HG03066 (cell line): ENCODE data around the gene SCYL2.

Experiments used
- ATAC-seq: cut with Tn5 transposase; IDR thresholded peaks from one replicate; pipeline ENCODE4 v1.9.1; 2021; ENCODE audit warnings: low read depth; ENCODE audit not compliant: unreplicated experiment

Gene SCYL2

DNA sequence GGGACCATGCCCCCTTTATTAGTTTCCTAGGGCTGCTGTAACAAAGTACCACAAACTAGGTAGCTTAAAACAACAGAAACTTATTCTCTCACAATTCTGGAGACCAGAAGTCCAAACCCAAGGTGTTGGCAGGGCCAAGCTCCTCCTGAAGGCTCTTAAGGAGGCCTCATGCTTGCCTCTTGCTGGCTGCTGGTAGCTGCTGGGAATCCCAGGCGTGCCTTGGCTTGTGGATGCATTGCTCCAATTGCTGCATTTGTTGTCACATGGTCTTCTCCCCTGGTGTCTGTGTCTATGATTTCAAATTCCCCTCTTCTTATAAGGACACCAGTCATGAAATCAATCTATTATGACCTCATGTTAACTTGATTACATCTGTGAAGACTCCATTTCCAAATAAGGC is 101.1 kb downstream of the SCYL2 start:
- no peak for ATAC-seq

DNA sequence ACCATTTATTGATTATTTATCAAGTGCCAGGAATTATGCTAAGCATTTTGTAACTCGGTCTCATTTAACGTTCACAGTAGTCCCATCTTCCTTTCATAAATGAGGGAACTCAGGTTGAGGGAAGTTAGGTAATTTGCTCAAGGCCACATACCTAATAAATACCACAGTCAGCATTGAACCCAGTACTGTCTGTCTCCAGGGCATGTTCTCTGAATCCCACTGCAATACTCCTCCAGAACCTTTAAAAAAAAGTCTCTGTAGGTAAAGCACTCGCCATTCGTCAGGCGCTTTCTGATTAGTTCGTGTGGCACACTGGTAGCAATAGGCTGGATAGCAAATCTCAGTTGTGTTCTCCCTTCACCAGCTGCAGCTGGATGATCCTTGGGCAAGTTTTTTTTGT is 104.2 kb downstream of the SCYL2 start:
- no peak for ATAC-seq

DNA sequence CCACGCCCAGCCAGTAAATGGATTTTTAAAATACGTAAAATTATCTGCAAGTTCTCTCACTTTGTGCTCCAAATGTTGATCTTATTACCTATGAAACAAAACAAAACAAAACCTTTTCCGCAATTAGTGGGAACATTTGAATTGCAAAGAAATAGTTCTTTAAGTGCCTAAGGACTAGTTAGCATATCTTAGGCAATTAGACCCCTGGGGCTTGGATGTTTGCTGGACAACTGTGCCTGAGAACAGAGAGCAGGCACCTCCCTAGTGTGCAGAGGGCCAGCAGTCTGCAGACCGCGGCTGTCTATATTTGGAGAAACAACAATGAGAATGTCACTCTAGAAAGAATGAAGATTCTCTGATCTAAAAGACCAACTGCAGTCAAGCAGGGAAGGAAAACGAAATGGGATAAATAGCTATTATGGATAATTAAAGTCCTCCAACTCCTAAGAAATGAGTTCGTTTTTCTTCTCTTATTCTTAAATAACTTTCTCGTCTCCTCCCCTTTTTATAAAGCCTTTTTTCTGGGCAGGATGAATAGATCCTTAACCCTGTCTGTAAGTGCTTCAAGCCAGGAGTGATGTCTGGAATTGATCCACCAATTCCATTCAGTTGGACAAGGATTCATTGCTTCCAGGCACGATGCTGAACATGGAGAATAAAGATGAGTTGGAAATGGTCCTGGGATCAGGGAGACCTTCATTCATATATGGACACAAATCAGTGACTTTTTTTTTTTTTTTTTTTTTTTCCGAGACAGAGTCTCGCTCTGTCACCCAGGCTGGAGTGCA is 106.1 kb downstream of the SCYL2 start:
- ATAC-seq, result no peak

GRCh38 chr12:100375038-100375735 is 108.2 kb downstream of the SCYL2 start:
- no peak for ATAC-seq

DNA sequence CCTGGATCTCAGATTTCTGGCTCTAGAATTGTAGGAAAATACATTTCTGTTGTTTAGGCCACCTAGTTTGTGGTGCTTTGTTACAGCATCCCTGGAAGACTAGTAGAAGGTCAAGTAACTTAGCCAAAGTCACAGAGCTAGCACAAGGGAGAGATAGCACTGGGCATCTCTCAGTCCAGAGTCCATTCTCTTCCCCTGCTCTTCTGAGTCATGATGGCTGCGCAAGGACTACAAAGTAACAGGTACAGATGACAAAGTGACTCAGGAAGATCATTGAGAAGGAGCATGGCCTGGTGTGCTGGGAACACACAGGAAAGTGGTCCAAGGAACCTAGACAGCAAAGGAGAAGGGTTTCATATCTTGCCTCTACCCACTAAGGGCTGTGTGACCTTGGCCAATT is 109.2 kb downstream of the SCYL2 start:
- ATAC-seq, result no peak

DNA sequence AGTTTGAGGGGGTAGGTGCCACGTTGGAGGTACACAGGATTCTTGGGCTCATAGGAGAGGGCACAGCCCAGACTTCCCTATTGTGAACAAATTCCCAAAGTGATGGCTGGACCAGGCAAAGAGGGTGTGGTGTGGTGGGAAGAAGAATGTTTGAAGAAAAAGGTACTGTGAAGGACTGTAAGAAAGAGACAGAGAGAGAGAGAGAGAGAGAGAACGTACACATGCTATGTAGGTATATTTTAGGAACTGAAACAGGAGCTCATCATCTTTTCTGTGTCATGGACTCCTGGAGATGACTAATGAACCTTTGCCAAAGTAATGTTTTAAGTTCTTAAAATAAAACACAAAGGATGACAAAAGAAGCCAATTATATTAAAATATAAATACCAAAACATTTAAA is 114.4 kb downstream of the SCYL2 start:
- no peak for ATAC-seq

GRCh38 chr12:100382338-100382737 is 115.4 kb downstream of the SCYL2 start:
- no peak for ATAC-seq

DNA sequence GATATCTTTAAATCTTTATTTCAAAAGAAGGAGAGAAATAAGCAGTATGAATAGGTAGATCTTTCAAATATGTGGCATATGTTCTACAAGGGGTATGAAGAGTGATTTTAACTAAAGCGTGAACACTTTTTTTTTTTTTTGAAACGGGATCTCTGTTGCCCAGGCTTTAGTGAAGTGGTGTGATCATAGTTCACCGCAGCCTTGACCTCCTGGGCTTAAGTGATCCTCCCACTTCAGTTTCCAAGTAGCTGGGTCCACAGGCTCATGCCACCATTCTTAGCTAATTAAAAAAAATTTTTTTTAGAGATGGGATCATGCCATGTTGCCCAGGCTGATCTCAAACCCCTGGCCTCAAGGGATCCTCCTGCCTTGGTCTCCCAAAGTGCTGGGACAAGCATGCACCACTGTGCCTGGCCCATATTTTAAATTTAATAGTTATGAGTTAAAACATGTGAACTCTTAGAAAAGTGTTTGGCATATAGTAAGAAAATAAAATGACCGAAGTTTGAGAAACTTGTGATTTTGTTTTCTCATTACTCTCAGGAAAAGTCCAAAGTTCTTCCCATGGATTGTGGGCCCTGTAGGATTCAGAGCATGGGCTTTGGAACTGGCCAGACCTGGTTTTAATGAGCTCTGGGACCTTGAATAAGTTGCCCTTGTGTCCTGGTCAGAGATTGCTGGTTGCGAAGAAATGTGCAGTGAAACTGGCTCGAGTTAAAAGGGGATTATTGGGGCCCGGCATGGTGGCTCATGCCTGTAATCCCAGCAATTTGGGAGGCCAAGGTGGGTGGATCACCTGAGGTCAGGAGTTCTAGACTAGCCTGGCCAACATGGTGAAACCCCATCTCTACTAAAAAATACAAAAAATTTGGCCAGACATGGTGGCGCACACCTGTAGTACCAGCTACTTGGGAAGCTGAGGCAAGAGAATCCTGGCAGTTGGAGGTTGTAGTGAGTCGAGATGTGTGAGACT is 116.9 kb downstream of the SCYL2 start:
- no peak for ATAC-seq

- ATAC-seq, result no peak
Measured at GRCh38 chr12:100384559-100384935, 117.6 kb downstream of the SCYL2 start.

- ATAC-seq, result no peak
Measured at GRCh38 chr12:100388382-100388781, 121.4 kb downstream of the SCYL2 start.
